PC-3 (cell line): ENCODE measurements around the gene GAB1. TPM values are rescaled to one million over a fixed set of nuclear protein-coding genes. Genes with fewer than 3 reads are reported as not detected.

Experiments used
- ATAC-seq: fragments of 200-7000 bp; cut with Tn5 transposase; 2 replicates; pipeline ENCODE4 v1.9.1; 2020; ENCODE audit warnings: mild to moderate bottlenecking, moderate library complexity
- BruUV-seq: library from RNA; stranded (reverse); fragments of 400-500 nt; replicated peaks from 2 replicates; lab custom pipeline; 2021; lab: Mats Ljungman, UMichigan
- CTCF ChIA-PET: fragments of 300-600 bp; sonication (Branson Sonifier 250); formaldehyde crosslinking; loops from one replicate; lab custom pipeline; 2022; ENCODE audit warnings: antibody characterized with exemption; lab: Charles Lee
- POLR2A ChIA-PET: fragments of 300-600 bp; sonication (Branson Sonifier 250); formaldehyde crosslinking; loops from one replicate; lab custom pipeline; 2022; ENCODE audit warnings: antibody characterized with exemption; ENCODE audit not compliant: unreplicated experiment; lab: Charles Lee
- DNase-seq: peaks from one replicate; pipeline ENCODE4 v3.0.0-alpha.2; 2015
- H2AFZ ChIP-seq: fragments of 300-600 bp; sonication (generic); 2 replicates; pipeline ENCODE4 v1.6.0; 2016; ENCODE audit warnings: antibody characterized with exemption, low read length
- H3F3A ChIP-seq: fragments of 300-600 bp; sonication (generic); one replicate; pipeline ENCODE4 v1.6.0; 2017; ENCODE audit warnings: antibody characterized with exemption, low read length, control low read depth, mild to moderate bottlenecking; ENCODE audit not compliant: unreplicated experiment
- H3K27ac ChIP-seq: fragments of 300-600 bp; sonication (generic); 2 replicates; pipeline ENCODE4 v1.5.1; 2016; ENCODE audit warnings: mild to moderate bottlenecking, low read length
- H3K27me3 ChIP-seq: fragments of 300-600 bp; sonication (generic); 2 replicates; pipeline ENCODE4 v1.6.1; 2016; ENCODE audit warnings: low read length, mixed read lengths
- H3K36me3 ChIP-seq: fragments of 300-600 bp; sonication (generic); 2 replicates; pipeline ENCODE4 v1.6.1; 2016; ENCODE audit warnings: low read depth, mixed run types, low read length, mixed read lengths
- H3K4me1 ChIP-seq: fragments of 300-600 bp; sonication (generic); 2 replicates; pipeline ENCODE4 v1.5.1; 2016; ENCODE audit warnings: low read length; ENCODE audit not compliant: insufficient read depth
- H3K4me2 ChIP-seq: fragments of 300-600 bp; sonication (generic); 2 replicates; pipeline ENCODE4 v1.6.0; 2016; ENCODE audit warnings: low read length
- H3K4me3 ChIP-seq: fragments of 300-600 bp; sonication (generic); 2 replicates; pipeline ENCODE4 v1.5.1; 2016; ENCODE audit warnings: mild to moderate bottlenecking, low read length, mixed read lengths
- H3K79me2 ChIP-seq: fragments of 300-600 bp; sonication (generic); 2 replicates; pipeline ENCODE4 v1.6.1; 2017; ENCODE audit warnings: low read length, mixed read lengths
- H3K9ac ChIP-seq: fragments of 300-600 bp; sonication (generic); 2 replicates; pipeline ENCODE4 v1.6.0; 2016; ENCODE audit warnings: mild to moderate bottlenecking, low read length
- H3K9me2 ChIP-seq: fragments of 300-600 bp; sonication (generic); replicated peaks from 2 replicates; pipeline ENCODE4 v1.6.1; 2016; ENCODE audit warnings: mixed run types, low read length, mixed read lengths
- H3K9me3 ChIP-seq: fragments of 300-600 bp; sonication (generic); 2 replicates; pipeline ENCODE4 v1.6.1; 2016; ENCODE audit warnings: low read length, mixed read lengths
- H4K20me1 ChIP-seq: fragments of 300-600 bp; sonication (generic); 2 replicates; pipeline ENCODE4 v1.6.1; 2016; ENCODE audit warnings: low read length, mixed read lengths
- CTCF ChIP-seq: fragments of 300-600 bp; sonication (generic); conservative IDR thresholded peaks from 2 replicates; pipeline ENCODE4 v1.5.1; 2017; ENCODE audit warnings: antibody characterized with exemption, low read depth, mild to moderate bottlenecking, low read length
- EZH2 ChIP-seq: fragments of 300-600 bp; sonication (generic); IDR thresholded peaks from one replicate; pipeline ENCODE4 v1.6.1; 2017; ENCODE audit warnings: antibody characterized with exemption, mild to moderate bottlenecking, low read length; ENCODE audit not compliant: unreplicated experiment
- EZH2phosphoT487 ChIP-seq: fragments of 300-600 bp; sonication (generic); IDR thresholded peaks from 2 replicates; pipeline ENCODE4 v1.6.1; 2018; ENCODE audit warnings: mild to moderate bottlenecking, antibody characterized with exemption, low read length, borderline replicate concordance
- intact Hi-C: fragments of 100-400 bp; cut with micrococcal nuclease; formaldehyde crosslinking; loops from 2 replicates; pipeline ENCODE4 v1.9.0; 2023
- total RNA-seq: library from RNA; depleted of rRNA; stranded (reverse); fragments of >200 nt; gene quantifications from 2 replicates; pipeline ENCODE4 v1.2.3, GENCODE V29; 2014

Gene GAB1
- total RNA-seq, 1 experiment from 2014 or later, result 4.9 TPM

DNA sequence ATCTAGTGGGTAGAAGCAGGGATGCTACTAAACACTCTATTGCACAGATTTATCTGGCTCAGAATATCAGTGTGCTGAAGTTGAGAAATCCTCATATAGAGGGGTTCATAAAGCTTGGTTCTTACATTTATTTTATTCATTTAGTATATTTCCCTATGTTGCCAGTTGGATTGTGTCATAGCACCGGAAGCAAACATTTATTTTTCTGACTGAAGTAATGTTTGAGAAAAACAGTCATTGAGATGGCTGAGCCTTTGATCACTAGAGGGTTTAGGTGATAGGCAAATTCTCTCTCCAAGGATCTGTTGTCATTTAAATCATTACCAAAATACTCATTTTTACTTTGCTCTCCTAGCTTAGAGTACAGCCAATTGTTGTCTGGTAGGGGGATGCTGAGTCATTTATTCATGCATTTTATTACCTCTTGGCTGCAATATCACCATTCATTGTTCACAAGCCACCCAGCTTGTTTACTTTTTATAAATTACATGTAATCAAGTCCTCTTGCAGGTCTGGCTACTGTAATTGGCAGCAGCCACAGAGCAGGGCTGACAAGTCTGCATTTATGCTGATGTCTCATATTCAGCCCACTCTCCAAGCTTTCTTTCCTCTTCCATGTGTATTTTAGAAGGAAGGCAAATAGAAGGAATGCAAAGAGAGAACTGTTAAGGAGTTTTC, 15.2 kb downstream of the GAB1 start:
- Histone ChIP-seq H3K9me2 (no peaks in the 10 kb centered on the region), H2AFZ (no peak overlapping the region), H3K27me3 (no peaks in the 10 kb centered on the region), H4K20me1 (no peaks in the 10 kb centered on the region), H3K4me1 (peaks cover 40% of the 10 kb centered on the region), H3K79me2 (no peaks in the 10 kb centered on the region), H3K4me2 (peak overlapping the region; percentile 65), H3K9ac (no peak overlapping the region), H3K9me3 (no peaks in the 10 kb centered on the region), H3K27ac (peak overlapping the region; percentile 55), H3K36me3 (no peaks in the 10 kb centered on the region), H3K4me3 (peak overlapping the region; percentile 15; the same call in 1 of the 2 replicates), H3F3A (peaks cover under 1% of the 10 kb centered on the region)
- ChIA-PET CTCF (no interaction called here), POLR2A (interaction anchor here (0.6 kb wide), 1 partner anchor 15 kb away, joined by 3 read pairs; no protein-coding TSS in a partner anchor)
- DNase-seq (peak; percentile 86), ATAC-seq (peak; percentile 93)
- TF ChIP-seq CTCF (no peak), EZH2phosphoT487 (no peak), EZH2 (no peak)
- intact Hi-C loops, result loop anchor here (2.0 kb wide), 2 partner anchors 15 to 45 kb away; partner anchors contain the start of gene GAB1
- no TSS peak for BruUV-seq

DNA sequence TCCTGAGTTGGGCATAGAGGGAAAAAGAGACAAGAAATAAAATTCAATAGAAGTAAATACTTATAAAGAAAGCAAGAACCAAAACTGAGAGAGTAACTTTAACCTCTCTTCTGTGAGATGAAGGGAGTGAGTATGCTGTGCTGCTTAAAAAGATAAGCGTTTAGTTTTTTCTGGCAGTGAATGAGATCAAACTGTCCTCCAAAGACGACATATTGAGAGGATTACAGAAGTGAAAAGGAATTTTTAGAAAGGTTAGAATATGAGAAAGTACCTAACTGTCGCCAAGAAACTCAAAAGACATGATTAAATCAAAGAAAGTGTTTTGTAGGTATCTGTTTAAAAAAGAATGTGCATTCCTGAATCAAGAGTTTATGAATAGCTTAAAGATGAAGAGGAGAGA, 16.0 kb downstream of the GAB1 start:
- Histone ChIP-seq H3K79me2 (no peaks in the 10 kb centered on the region), H3K27ac (peak overlapping the region; percentile 55), H3K9me3 (no peaks in the 10 kb centered on the region), H4K20me1 (no peaks in the 10 kb centered on the region), H3K9ac (no peak overlapping the region), H3K27me3 (no peaks in the 10 kb centered on the region), H3F3A (no peaks in the 10 kb centered on the region), H3K4me2 (peak overlapping the region; percentile 65), H3K4me1 (peaks cover 47% of the 10 kb centered on the region), H3K4me3 (peak overlapping the region; percentile 15; the same call in 1 of the 2 replicates), H3K9me2 (no peaks in the 10 kb centered on the region), H3K36me3 (no peaks in the 10 kb centered on the region), H2AFZ (no peak overlapping the region)
- DNase-seq, result no peak
- no peak for ATAC-seq
- TF ChIP-seq EZH2phosphoT487 (no peak), EZH2 (no peak), CTCF (no peak)
- intact Hi-C loops, result loop anchor here (2.0 kb wide), 2 partner anchors 16 to 44 kb away; partner anchors contain the start of gene GAB1
- ChIA-PET POLR2A (no interaction called here), CTCF (interaction anchor here (0.6 kb wide), 1 partner anchor 15 kb away, joined by 3 read pairs; no protein-coding TSS in a partner anchor)
- no TSS peak for BruUV-seq

DNA sequence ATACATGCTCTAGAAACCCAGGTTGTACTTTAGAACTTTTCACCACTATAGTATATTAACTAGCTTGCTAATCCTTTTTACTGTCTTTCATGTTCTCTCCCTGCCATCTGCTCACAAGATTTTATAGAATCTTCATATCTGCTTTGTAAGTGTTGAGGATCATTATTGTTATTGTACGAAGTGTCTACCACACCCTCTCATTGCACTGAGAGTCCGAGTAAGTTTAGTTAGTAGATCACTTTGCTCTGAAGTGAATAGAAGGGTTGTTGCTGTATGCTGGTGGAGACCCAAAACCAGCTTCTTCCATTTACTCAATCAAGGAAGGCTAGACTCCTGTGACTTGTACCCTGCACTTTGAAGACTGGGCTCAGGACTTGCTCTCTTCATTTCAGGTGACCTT, 17.1 kb downstream of the GAB1 start:
- TF ChIP-seq CTCF, result no peak
- TF ChIP-seq EZH2, result no peak
- no peak for TF ChIP-seq EZH2phosphoT487
- DNase-seq (no peak), ATAC-seq (no peak)
- H3K27ac ChIP-seq, result no peak overlapping the region
- H3K36me3 ChIP-seq, result no peaks in the 10 kb centered on the region
- ChIA-PET CTCF (no interaction called here), POLR2A (no interaction called here)
- no TSS peak for BruUV-seq
- no peaks in the 10 kb centered on the region for H3K9me2 ChIP-seq
- no peaks in the 10 kb centered on the region for H4K20me1 ChIP-seq
- H3K4me2 ChIP-seq, result no peak overlapping the region
- no peak overlapping the region for H2AFZ ChIP-seq
- intact Hi-C loops, result loop anchor here (2.0 kb wide), 2 partner anchors 17 to 43 kb away; partner anchors contain the start of gene GAB1
- peaks cover 4% of the 10 kb centered on the region for H3F3A ChIP-seq
- H3K9ac ChIP-seq, result no peak overlapping the region
- no peak overlapping the region for H3K4me3 ChIP-seq
- no peaks in the 10 kb centered on the region for H3K27me3 ChIP-seq
- H3K79me2 ChIP-seq, result no peaks in the 10 kb centered on the region
- no peaks in the 10 kb centered on the region for H3K9me3 ChIP-seq
- peaks cover 58% of the 10 kb centered on the region for H3K4me1 ChIP-seq
